OCI-LY7 (cell line): ENCODE results near the gene GPR37. TPM values are rescaled to one million over a fixed set of nuclear protein-coding genes. Genes with fewer than 3 reads are reported as not detected.

Source experiments
- BruUV-seq: library from RNA; stranded (reverse); fragments of 400-500 nt; replicated peaks from 2 replicates; lab custom pipeline; 2021; lab: Mats Ljungman, UMichigan
- CTCF ChIA-PET: fragments of 300-600 bp; sonication (Branson Sonifier 250); formaldehyde crosslinking; loops from one replicate; lab custom pipeline; 2022; ENCODE audit warnings: antibody characterized with exemption; ENCODE audit not compliant: unreplicated experiment; lab: Charles Lee
- POLR2A ChIA-PET: fragments of 300-600 bp; sonication (Branson Sonifier 250); formaldehyde crosslinking; loops from one replicate; lab custom pipeline; 2022; ENCODE audit warnings: antibody characterized with exemption; lab: Charles Lee
- DNase-seq: peaks from one replicate; pipeline ENCODE4 v3.0.0-alpha.2; 2015; ENCODE audit warnings: low spot score
- H2AFZ ChIP-seq: fragments of 200-600 bp; sonication (generic), shearing (Covaris generic); 2 replicates; pipeline ENCODE4 v1.6.1; 2014; ENCODE audit warnings: mild to moderate bottlenecking, antibody characterized with exemption, low read length, moderate library complexity
- H3K27ac ChIP-seq: fragments of 200-600 bp; sonication (generic); 2 replicates; pipeline ENCODE4 v1.5.1; 2014; ENCODE audit warnings: mixed run types, low read depth, mild to moderate bottlenecking, moderate library complexity, low read length, inconsistent platforms; ENCODE audit not compliant: poor library complexity, severe bottlenecking
- H3K36me3 ChIP-seq: fragments of 200-600 bp; sonication (generic); 2 replicates; pipeline ENCODE4 v1.6.1; 2014; ENCODE audit warnings: mild to moderate bottlenecking, antibody characterized with exemption, low read length, moderate library complexity, mixed read lengths; ENCODE audit not compliant: insufficient read depth
- H3K4me1 ChIP-seq: fragments of 200-600 bp; sonication (generic); 2 replicates; pipeline ENCODE4 v1.5.1; 2014; ENCODE audit warnings: mild to moderate bottlenecking, low read length; ENCODE audit not compliant: insufficient read depth, poor library complexity, severe bottlenecking
- H3K4me2 ChIP-seq: fragments of 200-600 bp; sonication (generic); 2 replicates; pipeline ENCODE4 v1.6.1; 2014; ENCODE audit warnings: mild to moderate bottlenecking, low read length
- H3K4me3 ChIP-seq: fragments of 200-600 bp; sonication (generic); 2 replicates; pipeline ENCODE4 v1.5.1; 2014; ENCODE audit warnings: mild to moderate bottlenecking, low read depth, low read length; ENCODE audit not compliant: poor library complexity, severe bottlenecking
- H3K79me2 ChIP-seq: fragments of 200-600 bp; sonication (generic); 2 replicates; pipeline ENCODE4 v1.6.1; 2016; ENCODE audit warnings: low read depth, mild to moderate bottlenecking, low read length, moderate library complexity, mixed read lengths; ENCODE audit not compliant: insufficient read depth
- H3K9me2 ChIP-seq: fragments of 200-600 bp; sonication (generic); 2 replicates; pipeline ENCODE4 v1.6.1; 2016; ENCODE audit warnings: mild to moderate bottlenecking, low read length, mixed read lengths; ENCODE audit not compliant: insufficient read depth
- H3K9me3 ChIP-seq: fragments of 200-600 bp; sonication (generic); 2 replicates; pipeline ENCODE4 v1.6.1; 2014; ENCODE audit warnings: mild to moderate bottlenecking, mixed run types, low read length, mixed read lengths
- H4K20me1 ChIP-seq: fragments of 200-600 bp; sonication (generic); 2 replicates; pipeline ENCODE4 v1.6.1; 2014; ENCODE audit warnings: mild to moderate bottlenecking, antibody characterized with exemption, low read length, moderate library complexity, mixed read lengths; ENCODE audit not compliant: insufficient read depth
- CTCF ChIP-seq: fragments of 200-600 bp; sonication (generic); conservative IDR thresholded peaks from 2 replicates; pipeline ENCODE4 v1.5.1; 2014; ENCODE audit warnings: mild to moderate bottlenecking, antibody characterized with exemption, low read length, moderate library complexity, mixed read lengths
- EZH2phosphoT487 ChIP-seq: fragments of 200-600 bp; sonication (generic); IDR thresholded peaks from 2 replicates; pipeline ENCODE4 v1.6.1; 2018; ENCODE audit warnings: low read depth, borderline replicate concordance, mild to moderate bottlenecking, mixed run types, antibody characterized with exemption, low read length, moderate library complexity, mixed read lengths
- intact Hi-C: fragments of 100-400 bp; cut with micrococcal nuclease; formaldehyde crosslinking; loops from one replicate; pipeline ENCODE4 v1.10.0; 2022; ENCODE audit not compliant: unreplicated experiment
- total RNA-seq, 2 experiments: library from RNA; depleted of rRNA in 1 of 2; stranded (reverse); fragments of >200 nt in 1 of 2; shearing (Covaris generic) in 1 of 2; gene quantifications; 2 replicates each; pipeline ENCODE4 v1.2.3, GENCODE V29; 2014 to 2022

The GPR37 gene
- total RNA-seq, 2 experiments from 2014 or later: not detected

GRCh38 chr7:124764051-124764846 is 1.3 kb downstream of the GPR37 start:
- Histone ChIP-seq H3K4me3 (no peak overlapping the region), H3K4me2 (no peak overlapping the region), H4K20me1 (no peaks in the 10 kb centered on the region), H2AFZ (no peak overlapping the region), H3K9me2 (no peaks in the 10 kb centered on the region), H3K4me1 (no peaks in the 10 kb centered on the region), H3K27ac (no peak overlapping the region), H3K79me2 (no peaks in the 10 kb centered on the region), H3K36me3 (no peaks in the 10 kb centered on the region), H3K9me3 (no peaks in the 10 kb centered on the region)
- DNase-seq: no peak
- no peak for TF ChIP-seq CTCF
- no peak for TF ChIP-seq EZH2phosphoT487
- ChIA-PET POLR2A (no interaction called here), CTCF (no interaction called here)
- intact Hi-C loops: no loop called here
- no TSS peak for BruUV-seq

DNA sequence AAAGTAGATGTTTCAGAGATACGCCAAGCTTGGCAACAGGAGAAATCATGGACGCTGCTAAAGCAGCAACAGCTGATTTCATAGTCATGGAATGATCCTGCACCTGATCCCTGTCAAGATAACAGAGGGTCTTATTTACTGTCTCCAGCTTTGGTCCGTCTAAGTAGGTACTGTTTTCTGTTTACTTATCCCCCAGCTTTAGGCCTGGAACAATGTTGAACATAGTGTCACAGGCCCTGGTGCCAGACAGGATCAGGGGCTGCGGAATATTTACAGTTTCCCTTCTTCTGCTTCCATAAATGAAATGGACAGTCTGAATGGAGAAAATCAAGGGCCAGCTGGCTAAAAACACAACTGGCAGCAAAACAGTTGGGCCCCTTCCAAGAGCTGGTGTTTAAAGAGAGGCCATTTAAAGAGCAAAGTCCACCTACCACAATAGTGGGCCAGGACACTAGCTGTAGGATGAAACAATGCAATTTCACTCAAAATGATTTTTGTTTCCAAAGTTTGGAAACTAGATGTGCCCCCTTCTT is 2.9 kb downstream of the GPR37 start:
- no peaks in the 10 kb centered on the region for H3K9me3 ChIP-seq
- H3K36me3 ChIP-seq: no peaks in the 10 kb centered on the region
- no peaks in the 10 kb centered on the region for H4K20me1 ChIP-seq
- DNase-seq: no peak
- H3K4me3 ChIP-seq: no peak overlapping the region
- ChIA-PET CTCF (no interaction called here), POLR2A (interaction anchor here (0.6 kb wide), 1 partner anchor 20 kb away, joined by 4 read pairs; no protein-coding TSS in a partner anchor)
- intact Hi-C loops: no loop called here
- H3K9me2 ChIP-seq: no peaks in the 10 kb centered on the region
- H3K4me2 ChIP-seq: no peak overlapping the region
- H3K27ac ChIP-seq: no peak overlapping the region
- no peak overlapping the region for H2AFZ ChIP-seq
- BruUV-seq: no TSS peak
- no peak for TF ChIP-seq EZH2phosphoT487
- TF ChIP-seq CTCF: no peak
- H3K79me2 ChIP-seq: no peaks in the 10 kb centered on the region
- no peaks in the 10 kb centered on the region for H3K4me1 ChIP-seq

DNA sequence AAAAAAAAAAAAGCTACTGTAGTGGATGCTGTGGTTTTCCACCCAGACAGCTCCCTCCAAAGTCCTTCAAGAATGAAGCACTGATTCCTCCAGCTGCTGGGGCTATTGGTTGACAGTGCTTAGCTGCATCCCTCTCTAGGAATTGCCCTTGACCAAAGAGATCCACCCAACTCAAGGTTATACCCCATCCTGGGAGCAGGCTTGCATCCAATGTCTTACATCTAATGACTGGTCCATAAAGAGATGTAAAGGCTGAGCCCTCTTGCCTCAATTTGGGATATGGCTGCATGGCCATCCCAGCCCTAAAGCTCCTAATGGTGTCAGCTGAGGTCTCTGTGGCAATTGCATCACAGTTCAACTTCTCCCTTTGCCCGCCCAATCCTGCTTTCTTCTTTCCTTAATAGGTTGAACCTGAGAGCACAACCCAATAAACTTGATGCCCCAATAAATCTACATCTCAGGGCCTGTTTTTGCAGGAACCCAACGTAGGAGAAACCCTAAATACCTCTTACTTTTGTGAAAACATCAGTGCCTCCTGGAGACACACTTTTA is 4.4 kb downstream of the GPR37 start:
- POLR2A ChIA-PET: interaction anchor here (0.9 kb wide), 1 partner anchor 23 kb away, joined by 3 read pairs; no protein-coding TSS in a partner anchor
- Histone ChIP-seq H2AFZ (no peak overlapping the region), H3K4me3 (no peak overlapping the region), H3K9me2 (no peaks in the 10 kb centered on the region), H3K36me3 (no peaks in the 10 kb centered on the region), H3K27ac (no peak overlapping the region), H3K4me2 (no peak overlapping the region), H3K4me1 (no peaks in the 10 kb centered on the region), H3K9me3 (no peaks in the 10 kb centered on the region), H3K79me2 (no peaks in the 10 kb centered on the region), H4K20me1 (no peaks in the 10 kb centered on the region)
- no peak for DNase-seq
- no TSS peak for BruUV-seq
- TF ChIP-seq EZH2phosphoT487 (no peak), CTCF (no peak)
- CTCF ChIA-PET: no interaction called here
- intact Hi-C loops: no loop called here
